Daoy (cell line): ENCODE results near the gene KAT2B. TPM values are rescaled to one million over a fixed set of nuclear protein-coding genes. Genes with fewer than 3 reads are reported as not detected.
"Not testable (repeated sequence)": the region's sequence is repeated elsewhere in the genome, so short reads cannot be mapped to it uniquely, and the experiment has no call there.

Experiments
- DNase-seq: peaks from one replicate; pipeline ENCODE4 v3.0.0-alpha.2; 2015; ENCODE audit warnings: low read depth
- total RNA-seq: library from RNA; depleted of rRNA; stranded (reverse); fragments of >200 nt; shearing (Covaris generic); gene quantifications from 2 replicates; pipeline ENCODE4 v1.2.3, GENCODE V29; 2014

The KAT2B gene
- total RNA-seq, 1 experiment from 2014 or later: 1.6 TPM

GRCh38 chr3:20041197-20041780, 1.0 kb downstream of the KAT2B start:
- peak; percentile 76 for DNase-seq

GRCh38 chr3:20042331-20042730, 2.1 kb downstream of the KAT2B start:
- DNase-seq: no peak

- DNase-seq: peak; percentile 53
Measured at GRCh38 chr3:20043396-20043795, 3.1 kb downstream of the KAT2B start.

- DNase-seq: no peak
Measured at GRCh38 chr3:20043825-20044224, 3.6 kb downstream of the KAT2B start.

GRCh38 chr3:20045141-20045540, 4.9 kb downstream of the KAT2B start:
- not testable (repeated sequence) for DNase-seq

- DNase-seq: no peak
Measured at GRCh38 chr3:20046556-20046955, 6.3 kb downstream of the KAT2B start.

- DNase-seq: no peak
Measured at GRCh38 chr3:20047341-20047779, 7.1 kb downstream of the KAT2B start.

GRCh38 chr3:20047976-20048883, 8.0 kb downstream of the KAT2B start:
- no peak for DNase-seq

GRCh38 chr3:20051123-20051806, 11.0 kb downstream of the KAT2B start:
- DNase-seq: no peak

GRCh38 chr3:20052851-20053250, 12.6 kb downstream of the KAT2B start:
- DNase-seq: no peak

- DNase-seq: peak; percentile 90
Measured at GRCh38 chr3:20054549-20054987, 14.3 kb downstream of the KAT2B start.

GRCh38 chr3:20055020-20055775, 15.0 kb downstream of the KAT2B start:
- no peak for DNase-seq

- DNase-seq: no peak
Measured at GRCh38 chr3:20055842-20056241, 15.6 kb downstream of the KAT2B start.

- peak; percentile 24 for DNase-seq
Measured at GRCh38 chr3:20056725-20057611, 16.7 kb downstream of the KAT2B start.

GRCh38 chr3:20057612-20058180, 17.4 kb downstream of the KAT2B start:
- DNase-seq: no peak

- DNase-seq: no peak
Measured at GRCh38 chr3:20059929-20060328, 19.7 kb downstream of the KAT2B start.

GRCh38 chr3:20060974-20061685, 20.9 kb downstream of the KAT2B start:
- DNase-seq: no peak

- no peak for DNase-seq
Measured at GRCh38 chr3:20062996-20063395, 22.8 kb downstream of the KAT2B start.

- DNase-seq: no peak
Measured at GRCh38 chr3:20064387-20064786, 24.1 kb downstream of the KAT2B start.
